ENCODE data around the gene PRKAA1.
"Not testable (repeated sequence)": the region's sequence is repeated elsewhere in the genome, so short reads cannot be mapped to it uniquely, and the experiment has no call there.

Gene PRKAA1

GRCh38 chr5:40720069-40720468 is 78.1 kb downstream of the PRKAA1 start:
- no peak for DNase-seq

GRCh38 chr5:40717281-40717680 is 80.9 kb downstream of the PRKAA1 start:
- no peak for DNase-seq

GRCh38 chr5:40716590-40716989 is 81.6 kb downstream of the PRKAA1 start:
- DNase-seq, result no peak

- no peak for DNase-seq
Measured at GRCh38 chr5:40716000-40716399, 82.2 kb downstream of the PRKAA1 start.

- no peak for DNase-seq
Measured at GRCh38 chr5:40714001-40714400, 84.2 kb downstream of the PRKAA1 start.

DNA sequence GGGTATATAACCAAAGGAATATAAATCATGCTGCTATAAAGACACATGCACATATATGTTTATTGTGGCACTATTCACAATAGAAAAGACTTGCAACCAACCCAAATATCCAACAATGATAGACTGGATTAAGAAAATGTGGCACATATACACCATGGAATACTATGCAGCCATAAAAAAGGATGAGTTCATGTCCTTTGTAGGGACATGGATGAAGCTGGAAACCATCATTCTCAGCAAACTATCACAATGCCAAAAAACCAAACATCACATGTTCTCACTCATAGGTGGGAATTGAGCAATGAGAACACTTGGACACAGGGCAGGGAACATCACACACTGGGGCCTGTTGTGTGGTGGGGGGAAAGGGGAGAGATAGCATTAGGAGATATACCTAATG is 87.6 kb downstream of the PRKAA1 start:
- DNase-seq, result not testable (repeated sequence)

All from CD4-positive, alpha-beta T cell treated with Interleukin-17A for 4 hours (primary cell).